Measurements from ENCODE around the gene ADARB2. TPM values are rescaled to one million over a fixed set of nuclear protein-coding genes. Genes with fewer than 3 reads are reported as not detected.

Gene ADARB2
- total and polyA plus RNA-seq, 4 donors, result 0.55 to 0.70 (median 0.59) TPM; not detected in 1

DNA sequence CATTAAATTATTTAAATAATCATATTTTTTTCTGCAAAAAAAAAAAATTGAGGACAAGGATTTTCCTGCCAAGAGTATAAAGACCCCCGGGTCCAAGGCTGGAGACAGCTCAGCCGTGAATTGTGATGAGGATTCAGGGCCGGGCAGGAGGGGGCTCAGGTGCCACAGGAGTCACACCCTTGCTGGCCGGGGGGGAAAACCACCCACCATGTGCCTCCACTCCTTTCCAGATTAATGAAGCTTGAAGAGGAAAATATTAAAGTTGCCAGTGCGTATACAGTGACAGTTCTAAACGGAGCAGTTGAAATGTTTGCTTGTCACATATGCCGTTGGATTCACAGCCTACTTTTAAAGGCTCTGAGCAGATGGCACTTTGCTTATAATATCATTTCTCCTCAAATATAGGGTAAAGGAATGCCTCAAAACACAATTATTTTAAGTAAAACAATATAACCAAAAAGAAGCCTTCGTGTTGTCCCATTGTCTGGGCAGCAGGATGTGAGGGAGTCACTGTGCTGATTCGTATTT, 49.6 kb downstream of the ADARB2 start:
- WGBS, result 79% methylated on average over 9 of the region's 9 CpGs
- no peak overlapping the region for H3K9ac ChIP-seq (ENCODE audit: low read depth in 1 of 2, low read length in 2 of 2)
- no peak overlapping the region for H3K27ac ChIP-seq (ENCODE audit: low read depth in 1 of 2, low read length in 2 of 2)
- H3K4me1 ChIP-seq (ENCODE audit: control insufficient read depth in 4 of 4, insufficient read depth in 4 of 4, low read length in 3 of 4), result no peaks in the 10 kb centered on the region
- H3K36me3 ChIP-seq (ENCODE audit: control insufficient read depth in 4 of 4, insufficient read depth in 3 of 4, low read depth in 1 of 4, low read length in 3 of 4), result no peaks in the 10 kb centered on the region
- no peak for TF ChIP-seq ZBTB33 (IDR thresholded peaks at IDR 0.05)
- TF ChIP-seq ATF3 (IDR thresholded peaks at IDR 0.05), result no peak
- TF ChIP-seq MAX (IDR thresholded peaks at IDR 0.05), result no peak
- no peak for TF ChIP-seq SP1 (IDR thresholded peaks at IDR 0.05)
- TF ChIP-seq CTCF (IDR thresholded peaks at IDR 0.05; ENCODE audit: low read depth, low read length, missing input control), result no peak
- no peak for TF ChIP-seq FOXA2 (IDR thresholded peaks at IDR 0.05)
- no peak for TF ChIP-seq JUND (IDR thresholded peaks at IDR 0.05)
- TF ChIP-seq RAD21 (IDR thresholded peaks at IDR 0.05), result no peak
- TF ChIP-seq FOXA1 (IDR thresholded peaks at IDR 0.05), result no peak
- no peak for TF ChIP-seq YY1 (IDR thresholded peaks at IDR 0.05)
- TF ChIP-seq EGR1 (IDR thresholded peaks at IDR 0.05; ENCODE audit: low read depth in 2 of 2), result no peak
- no peak for TF ChIP-seq TAF1 (conservative IDR thresholded peaks at IDR 0.05)
- no peak for TF ChIP-seq HNF4G (IDR thresholded peaks at IDR 0.05)
- TF ChIP-seq REST (IDR thresholded peaks at IDR 0.05), result no peak
- TF ChIP-seq HNF4A (conservative IDR thresholded peaks at IDR 0.05), result no peak
- TF ChIP-seq NR2F2 (IDR thresholded peaks at IDR 0.05), result no peak
- peaks cover 0 to 3% (median 0%) of the 10 kb centered on the region in 4 donors for H3K27me3 ChIP-seq (ENCODE audit: control insufficient read depth in 4 of 4, insufficient read depth in 4 of 4, low read length in 3 of 4)
- DNase-seq (ENCODE audit: low spot score), result no peak
- H3K4me3 ChIP-seq (ENCODE audit: low read depth in 1 of 3, low read length in 3 of 3), result no peak overlapping the region
- peaks cover 0 to 3% (median 1%) of the 10 kb centered on the region in 4 donors for H3K9me3 ChIP-seq (ENCODE audit: control insufficient read depth in 4 of 4, low read length in 3 of 4)

DNA sequence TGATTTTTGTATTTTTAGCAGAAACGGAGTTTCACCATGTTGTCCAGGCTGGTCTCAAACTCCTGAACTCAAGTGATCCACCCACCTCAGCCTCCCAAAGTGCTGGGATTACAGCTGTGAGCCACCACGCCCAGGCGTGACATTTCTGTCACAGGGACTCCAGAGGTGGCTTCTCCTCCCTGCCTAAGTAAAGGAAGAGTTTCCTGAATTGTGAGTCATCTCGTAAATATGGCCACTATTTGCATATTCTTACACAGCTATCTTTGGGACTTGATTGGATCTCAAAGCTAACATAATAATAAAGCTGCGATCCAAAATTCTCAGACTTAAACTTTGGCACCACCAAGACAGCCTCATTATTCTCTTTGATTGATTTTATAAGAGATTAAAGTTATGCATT, 50.1 kb downstream of the ADARB2 start:
- no peak for DNase-seq (ENCODE audit: low spot score)
- Histone ChIP-seq H3K36me3 (ENCODE audit: control insufficient read depth in 4 of 4, insufficient read depth in 3 of 4, low read depth in 1 of 4, low read length in 3 of 4) (no peaks in the 10 kb centered on the region), H3K4me1 (ENCODE audit: control insufficient read depth in 4 of 4, insufficient read depth in 4 of 4, low read length in 3 of 4) (no peaks in the 10 kb centered on the region), H3K27ac (ENCODE audit: low read depth in 1 of 2, low read length in 2 of 2) (no peak overlapping the region), H3K4me3 (ENCODE audit: low read depth in 1 of 3, low read length in 3 of 3) (no peak overlapping the region), H3K9me3 (ENCODE audit: control insufficient read depth in 4 of 4, low read length in 3 of 4) (peaks cover 0 to 3% (median 1%) of the 10 kb centered on the region in 4 donors), H3K9ac (ENCODE audit: low read depth in 1 of 2, low read length in 2 of 2) (no peak overlapping the region), H3K27me3 (ENCODE audit: control insufficient read depth in 4 of 4, insufficient read depth in 4 of 4, low read length in 3 of 4) (peaks cover 0 to 3% (median 0%) of the 10 kb centered on the region in 4 donors)
- WGBS, result 80% methylated on average over 5 of the region's 5 CpGs
- TF ChIP-seq GABPA (IDR thresholded peaks at IDR 0.05 in 1 of 2, conservative IDR thresholded peaks at IDR 0.05 in 1 of 2) (no peak), RXRA (IDR thresholded peaks at IDR 0.05) (no peak), YY1 (IDR thresholded peaks at IDR 0.05) (no peak), SP1 (IDR thresholded peaks at IDR 0.05) (no peak), HNF4A (conservative IDR thresholded peaks at IDR 0.05) (no peak), CTCF (IDR thresholded peaks at IDR 0.05; ENCODE audit: low read depth, low read length, missing input control) (no peak), RAD21 (IDR thresholded peaks at IDR 0.05) (no peak), HNF4G (IDR thresholded peaks at IDR 0.05) (no peak), EGR1 (IDR thresholded peaks at IDR 0.05; ENCODE audit: low read depth in 2 of 2) (no peak), FOXA2 (IDR thresholded peaks at IDR 0.05) (no peak), TAF1 (conservative IDR thresholded peaks at IDR 0.05) (no peak), ATF3 (IDR thresholded peaks at IDR 0.05) (no peak)
